GM21619 (cell line): ENCODE results near the gene TNNI2.

ENCODE experiments used
- ATAC-seq: cut with Tn5 transposase; IDR thresholded peaks from one replicate; pipeline ENCODE4 v1.9.1; 2021; ENCODE audit not compliant: unreplicated experiment

Gene TNNI2

DNA sequence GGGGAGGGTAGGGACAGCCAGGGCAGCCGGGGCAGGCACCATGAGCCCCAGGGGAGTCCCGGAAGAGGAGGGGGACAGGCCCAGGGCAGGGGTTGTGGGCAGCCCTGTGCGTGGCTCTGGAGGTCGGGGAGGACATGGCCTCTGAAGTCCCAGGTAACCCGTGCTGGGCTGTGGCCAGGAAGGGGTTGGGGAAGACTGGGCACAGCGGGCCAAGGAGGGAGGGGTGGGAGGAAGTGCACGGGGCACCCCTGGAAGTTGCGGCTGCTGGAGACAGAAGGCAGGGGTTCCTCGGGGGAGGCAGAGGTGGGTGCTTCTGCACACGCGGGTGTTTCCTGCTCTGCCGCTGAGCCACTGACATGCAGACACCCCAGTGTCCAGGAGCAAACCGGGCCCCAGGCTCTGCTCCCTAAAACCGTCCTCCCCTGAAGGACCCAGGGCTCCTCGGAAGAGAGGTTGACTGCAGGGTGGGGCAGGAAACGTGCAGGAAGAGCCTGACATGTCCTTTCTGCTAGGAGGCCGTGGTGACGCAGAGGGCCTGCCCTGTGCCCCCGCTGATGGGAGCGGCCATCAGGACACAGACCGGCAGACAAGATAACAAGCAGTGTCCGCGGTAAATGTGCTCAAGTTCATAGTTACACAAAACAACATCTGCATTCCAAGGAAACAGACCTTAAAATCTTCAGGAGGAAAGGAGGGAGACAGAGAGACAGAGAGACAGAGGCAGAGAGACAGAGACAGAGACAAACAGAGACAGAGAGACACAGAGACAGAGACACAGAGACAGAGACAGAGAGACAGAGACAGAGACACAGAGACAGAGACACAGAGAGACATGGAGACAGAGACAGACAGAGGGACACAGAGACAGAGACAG, 5.7 kb downstream of the TNNI2 start:
- ATAC-seq: no peak

DNA sequence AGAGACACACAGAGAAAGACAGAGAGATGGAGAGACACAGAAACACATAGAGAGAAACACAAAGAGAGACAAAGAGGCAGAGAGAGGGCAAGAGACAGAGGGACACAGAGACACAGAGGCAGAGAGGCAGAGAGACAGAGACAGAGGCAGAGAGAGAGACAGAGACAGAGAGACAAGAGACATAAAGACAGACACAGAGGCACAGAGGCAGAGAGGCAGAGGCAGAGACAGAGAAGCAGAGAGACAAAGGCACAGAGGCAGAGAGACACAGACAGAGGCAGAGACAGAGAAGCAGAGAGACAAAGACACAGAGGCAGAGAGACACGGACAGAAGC, 6.3 kb downstream of the TNNI2 start:
- ATAC-seq: no peak

DNA sequence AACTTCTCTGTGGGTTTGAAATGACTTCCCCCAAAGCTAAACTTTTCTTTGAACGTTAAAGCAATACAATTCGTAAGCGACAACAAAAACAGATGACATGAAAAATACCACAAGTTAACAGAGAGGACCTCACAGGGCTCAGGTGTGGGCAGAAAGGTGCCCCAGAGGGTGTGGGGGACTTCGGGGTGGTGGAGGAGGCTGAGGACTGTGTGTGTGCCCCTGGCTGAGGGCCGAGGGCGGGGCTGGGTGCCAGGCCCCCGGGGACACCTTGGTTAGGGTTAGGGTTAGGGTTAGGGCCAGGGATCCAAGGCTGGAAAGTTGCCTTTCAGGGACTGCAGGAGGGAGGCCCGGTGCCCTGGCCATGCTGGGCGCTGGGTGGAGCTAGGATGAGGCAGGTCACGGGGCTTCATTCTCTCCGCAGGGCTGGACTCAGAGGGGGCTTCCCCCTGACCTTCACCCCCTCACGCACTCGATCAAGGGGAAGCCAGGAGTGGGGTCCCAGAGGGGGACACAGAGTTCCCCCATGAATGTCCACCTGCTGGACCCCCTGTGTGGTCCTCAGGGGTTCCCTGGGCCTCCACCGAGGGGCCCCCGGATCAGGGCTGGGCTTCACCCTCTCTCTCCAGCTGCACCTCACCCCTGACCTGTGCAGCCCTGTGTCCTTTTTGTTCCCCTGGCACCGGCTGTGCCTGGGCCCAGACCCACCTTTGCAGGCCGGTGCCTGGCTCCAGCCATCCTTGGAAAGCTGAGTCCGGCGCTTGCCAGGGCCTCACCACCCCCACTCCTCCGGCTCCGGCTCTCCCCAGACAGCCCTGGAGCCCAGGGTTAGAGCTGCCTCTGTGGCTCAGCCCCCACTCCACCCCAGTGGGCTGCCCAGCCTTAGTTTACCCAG, 7.0 kb downstream of the TNNI2 start:
- ATAC-seq: no peak

DNA sequence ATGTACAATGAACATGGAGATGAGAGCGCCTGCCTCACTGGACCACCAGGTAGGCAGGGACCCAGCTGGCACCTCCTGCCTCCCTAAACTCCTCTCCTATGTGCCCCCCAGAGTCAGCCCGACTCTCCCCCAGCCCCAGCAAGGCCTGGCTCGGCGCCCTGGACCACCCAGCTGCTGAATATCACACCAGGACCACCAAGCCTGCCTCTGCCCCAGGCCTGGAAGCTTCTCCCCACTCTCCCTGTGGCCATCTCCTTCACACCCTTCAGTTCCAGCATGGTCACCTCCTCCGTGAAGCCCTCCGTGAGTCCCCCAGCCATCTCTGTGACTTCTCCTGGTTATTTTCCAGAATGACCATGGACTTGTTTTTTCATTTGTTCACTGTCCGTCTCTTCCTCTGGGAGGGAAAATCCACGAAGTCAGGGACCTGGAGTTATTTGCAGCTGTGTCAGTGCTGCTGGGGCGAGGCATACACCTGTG, 7.7 kb downstream of the TNNI2 start:
- no peak for ATAC-seq

DNA sequence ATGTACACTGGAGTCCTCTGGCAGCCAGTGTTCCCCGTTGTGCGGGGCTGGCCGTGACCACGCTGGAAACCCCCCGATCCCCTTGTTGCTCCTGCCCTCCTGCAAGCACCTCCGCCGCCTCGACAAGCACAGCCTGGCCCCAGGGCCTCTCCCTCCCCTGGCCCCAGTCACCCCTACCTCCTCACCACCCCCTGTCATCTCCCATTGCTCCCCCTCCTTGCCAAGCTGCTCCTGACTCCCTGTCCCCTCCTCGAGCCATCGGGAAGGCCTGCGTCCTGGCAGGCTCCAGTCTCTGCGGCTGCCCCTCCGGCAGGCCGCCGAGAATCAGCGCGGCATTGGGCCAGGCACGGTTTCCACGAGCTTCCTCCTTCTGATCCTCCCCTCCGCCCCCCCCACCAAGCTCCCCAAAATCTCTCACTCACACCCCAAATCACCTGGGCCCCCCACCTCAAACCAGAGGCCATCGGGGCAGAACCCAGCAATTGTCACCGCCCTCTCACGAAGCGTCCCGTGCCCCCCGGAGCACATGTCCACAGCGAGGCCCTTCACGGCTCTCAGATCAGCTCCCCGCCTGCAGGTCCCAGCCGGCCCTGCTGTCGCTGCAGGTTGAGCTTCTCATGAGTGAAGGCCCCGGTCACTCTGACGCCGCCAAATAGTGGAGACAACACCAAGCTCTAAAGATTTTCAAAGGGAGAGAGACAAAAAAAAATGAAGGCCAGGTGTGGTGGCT, 8.4 kb downstream of the TNNI2 start:
- no peak for ATAC-seq

DNA sequence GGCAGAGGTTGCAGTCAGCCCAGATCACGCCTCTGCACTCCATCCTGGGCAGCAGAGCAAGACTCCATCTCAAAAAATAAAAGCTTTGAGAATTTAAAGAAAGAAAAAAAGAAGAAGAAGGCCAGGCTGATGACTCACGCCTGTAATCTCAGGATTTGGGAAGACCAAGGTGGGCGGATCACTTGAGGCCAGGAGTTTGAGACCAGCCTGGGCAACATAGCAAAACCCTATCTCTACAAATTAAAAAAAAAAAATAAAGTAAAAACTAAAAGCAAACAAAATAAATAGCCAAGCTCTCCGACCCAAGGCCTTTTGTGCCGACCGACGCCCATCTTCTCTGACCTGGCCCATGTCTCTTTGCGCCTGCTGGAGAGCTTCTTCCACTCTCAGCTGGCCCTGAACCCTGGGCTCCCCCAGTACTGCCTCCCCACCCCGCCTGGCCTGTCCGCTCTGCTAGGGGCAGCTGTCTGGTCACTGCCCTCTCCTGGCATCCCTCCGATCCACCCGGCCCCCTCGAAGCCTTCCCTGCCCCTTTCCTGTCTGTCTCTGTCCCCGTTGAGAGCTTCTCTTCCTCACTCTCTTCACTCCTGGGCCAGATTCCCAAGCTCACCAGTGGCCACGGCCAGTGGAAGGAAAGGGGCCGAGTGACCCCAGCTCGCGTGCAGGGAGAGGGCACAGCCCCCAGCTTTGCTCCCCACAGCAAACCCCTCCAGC, 9.3 kb downstream of the TNNI2 start:
- ATAC-seq: no peak

DNA sequence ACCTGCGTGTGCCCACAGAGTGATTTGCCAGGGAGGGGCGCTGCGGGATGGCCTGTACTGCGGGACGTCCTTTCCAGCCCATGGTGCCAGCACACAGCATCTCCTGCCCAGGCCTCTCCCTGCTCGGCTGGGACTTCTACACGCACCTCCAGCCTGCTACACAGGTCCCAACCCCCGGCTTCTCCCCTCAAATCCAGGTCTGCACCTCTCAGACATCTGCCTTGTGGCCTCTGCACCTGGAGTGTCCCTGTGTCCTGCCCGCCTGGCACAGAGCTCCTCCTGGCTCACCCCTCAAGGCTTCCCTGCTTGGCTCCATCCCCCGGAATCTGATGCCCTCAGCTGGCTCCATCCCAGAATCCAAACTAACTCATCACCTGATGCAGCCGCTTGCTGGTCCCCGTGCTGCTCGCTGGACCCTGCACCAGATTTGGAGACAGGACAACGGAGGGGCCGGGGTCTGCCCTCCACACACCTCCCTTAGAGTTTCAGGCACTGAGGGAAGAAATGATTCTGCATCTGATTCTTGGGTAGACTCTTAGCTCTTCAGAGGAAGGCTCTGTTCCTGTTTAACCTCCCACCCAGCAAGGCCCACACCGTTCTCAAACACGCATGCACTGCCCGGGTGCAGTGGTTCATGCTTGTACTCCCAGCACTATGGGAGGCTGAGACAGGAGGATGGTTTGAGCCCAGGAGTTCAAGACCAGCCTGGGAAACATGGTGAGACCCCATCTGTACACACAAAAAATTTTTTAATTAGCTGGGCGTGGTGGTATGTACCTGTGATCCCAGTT, 10.1 kb downstream of the TNNI2 start:
- ATAC-seq: no peak

DNA sequence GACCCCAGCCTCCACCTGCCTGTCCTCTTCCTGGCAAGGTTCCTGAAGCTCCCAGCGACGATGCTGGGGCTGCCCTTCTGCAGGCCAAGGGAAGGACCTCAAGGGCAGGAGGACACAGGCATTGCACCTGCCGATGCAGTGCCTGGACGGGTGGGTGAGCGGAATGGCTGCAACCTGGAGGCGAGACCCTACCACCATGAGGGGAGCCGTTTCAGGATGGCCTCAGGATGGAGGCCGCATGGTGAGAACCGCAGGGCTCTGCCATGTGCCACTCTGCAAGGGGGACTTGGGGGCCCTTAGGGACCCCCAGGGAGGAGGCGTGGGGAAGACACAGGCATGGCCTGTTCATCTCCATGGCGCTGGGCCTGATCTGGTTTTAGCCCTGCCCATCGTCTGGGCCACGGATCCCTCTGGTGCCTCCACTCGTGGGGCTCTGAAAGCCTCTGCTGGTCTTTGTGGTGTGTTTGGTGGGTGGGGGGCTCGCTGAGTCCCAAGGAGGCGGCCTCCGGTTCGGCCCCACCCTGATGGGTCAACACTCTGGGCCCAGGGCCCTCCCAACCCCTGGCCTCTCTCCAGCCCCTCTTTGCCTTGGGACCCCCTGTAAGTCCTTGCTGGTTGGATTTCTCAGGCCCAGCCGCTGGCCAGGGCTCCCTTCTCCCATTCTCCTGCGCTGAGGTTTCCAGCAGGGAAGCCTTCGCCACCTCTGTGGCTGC, 12.8 kb downstream of the TNNI2 start:
- ATAC-seq: no peak

DNA sequence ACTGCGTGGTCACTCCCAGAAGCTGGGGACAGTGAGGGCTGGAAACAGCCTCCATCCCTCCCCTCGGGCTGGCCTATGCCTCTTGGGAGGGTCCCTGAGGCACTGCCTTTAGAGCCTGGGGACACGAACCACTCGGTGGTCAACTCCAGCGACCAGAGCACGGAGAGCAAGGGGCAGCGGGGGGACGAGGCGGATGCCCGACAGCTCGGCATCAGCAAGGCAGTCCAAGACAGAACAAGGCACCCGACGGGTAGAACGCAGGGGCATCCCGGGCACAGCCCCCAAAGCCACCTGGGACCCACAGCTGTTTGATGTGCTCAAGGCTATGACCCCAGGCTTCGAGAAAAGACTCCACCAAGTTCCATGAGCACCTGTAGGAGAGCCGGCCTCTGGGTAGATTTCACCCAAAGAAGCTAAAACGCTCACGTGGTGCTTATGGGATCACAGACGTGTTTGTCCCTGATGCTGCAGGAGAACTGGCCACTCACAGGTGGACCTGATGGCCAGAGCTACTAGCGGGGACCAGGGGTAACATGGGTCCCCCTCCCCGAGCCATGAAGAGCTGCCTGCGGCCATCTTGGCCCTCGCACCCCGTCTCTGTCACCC, 13.6 kb downstream of the TNNI2 start:
- ATAC-seq: no peak

DNA sequence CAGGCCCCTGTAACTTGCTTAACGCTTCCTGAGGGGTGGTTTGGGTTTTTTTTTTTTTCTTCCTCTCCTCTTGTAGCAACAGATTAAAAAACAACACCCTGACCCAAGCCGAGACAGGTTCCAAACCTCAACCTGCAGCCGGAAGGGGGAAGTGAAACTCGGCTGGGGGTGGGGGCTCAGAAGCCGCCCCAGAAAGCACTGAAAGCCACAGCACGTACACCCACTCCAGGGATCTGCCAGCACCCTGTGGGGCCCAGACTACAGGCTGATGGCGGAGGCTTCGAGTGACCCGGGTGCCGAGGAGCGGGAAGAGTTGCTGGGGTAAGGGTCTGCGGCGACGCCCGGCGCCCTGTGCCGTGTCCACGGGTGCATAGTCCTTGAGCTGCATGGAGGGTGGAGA, 14.1 kb downstream of the TNNI2 start, which contains the start of gene LSP1:
LSP1 (plus strand) TSS at position 208 of the 400 bp plus-strand sequence; CDS start at position 269, 61 bp downstream.
- ATAC-seq: peak; percentile 31

DNA sequence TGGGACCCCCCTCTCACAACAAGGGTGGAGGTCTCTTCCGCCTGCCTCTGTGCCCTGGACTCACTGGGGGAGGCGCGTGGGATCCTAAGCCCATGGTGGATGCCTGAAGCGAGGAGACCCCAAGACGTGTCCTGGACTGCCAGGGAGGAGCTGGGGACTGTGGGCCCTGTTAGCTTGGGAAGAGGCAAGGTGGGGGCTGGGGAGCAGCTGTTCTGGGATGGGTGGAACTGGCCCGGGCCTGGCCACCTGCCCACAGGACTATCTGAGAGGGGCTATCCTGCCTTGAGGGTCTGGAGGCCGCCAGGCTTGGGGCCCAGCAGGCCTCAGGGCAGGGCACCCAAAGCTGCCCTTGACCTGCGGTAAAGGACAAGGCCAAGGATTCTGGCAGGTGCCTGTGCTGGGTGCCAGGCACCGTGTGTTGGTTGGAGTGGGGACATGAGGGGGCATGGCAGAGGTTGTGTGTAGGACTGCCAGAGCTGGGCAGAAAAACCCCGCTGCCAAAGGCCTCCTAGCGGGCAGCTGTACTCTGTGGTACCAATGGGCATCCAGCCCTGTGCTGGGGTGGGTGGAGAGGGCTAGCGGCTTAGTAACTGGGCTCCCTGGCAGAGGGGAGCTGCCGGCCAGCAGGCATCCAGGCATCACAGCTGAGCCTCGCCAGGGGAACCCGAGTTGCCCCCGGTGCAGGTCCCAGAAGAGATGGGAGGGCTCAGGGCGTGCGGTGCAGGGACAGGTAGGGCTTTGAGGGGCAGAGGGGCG, 14.8 kb downstream of the TNNI2 start:
- no peak for ATAC-seq

DNA sequence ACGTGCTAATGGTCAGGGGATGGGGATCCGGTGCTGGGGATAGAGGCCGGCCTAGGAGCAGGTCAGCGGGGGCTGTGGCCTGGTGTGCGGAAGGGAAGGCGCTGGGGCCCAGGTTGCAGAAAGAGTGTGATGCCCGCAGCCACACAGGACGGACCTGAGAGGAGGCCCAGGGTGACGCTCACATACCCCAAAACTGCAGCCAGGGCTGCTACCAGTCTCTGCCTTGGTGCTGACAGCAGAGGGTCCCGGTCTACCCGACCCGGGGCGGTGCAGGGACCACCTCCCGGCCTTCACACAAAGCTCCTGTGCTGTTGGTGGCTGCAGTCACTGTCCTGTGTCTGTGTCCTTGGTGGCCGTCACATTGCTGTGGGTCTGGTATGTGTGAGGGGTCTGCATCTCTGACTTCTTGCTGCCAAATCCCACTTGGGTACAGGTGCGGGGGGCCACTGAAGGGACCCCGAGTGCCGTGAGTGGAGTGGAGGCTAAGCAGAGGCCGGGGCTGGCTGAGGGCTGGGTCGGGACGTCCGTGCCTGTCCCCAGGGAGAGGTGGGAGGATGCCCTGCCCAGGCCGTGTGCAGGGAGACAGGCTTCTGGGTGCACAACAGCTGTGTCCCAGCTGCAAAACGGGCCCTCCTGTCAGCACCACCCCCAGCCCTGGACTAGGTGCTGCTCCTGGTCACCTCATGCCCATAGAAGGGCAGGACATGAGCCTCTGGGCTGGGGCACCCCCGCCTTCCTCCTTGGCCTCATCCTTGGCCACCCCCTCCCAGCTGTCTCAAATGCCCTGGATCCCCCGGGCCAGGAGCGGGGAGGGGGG, 15.6 kb downstream of the TNNI2 start:
- peak; percentile 29 for ATAC-seq

DNA sequence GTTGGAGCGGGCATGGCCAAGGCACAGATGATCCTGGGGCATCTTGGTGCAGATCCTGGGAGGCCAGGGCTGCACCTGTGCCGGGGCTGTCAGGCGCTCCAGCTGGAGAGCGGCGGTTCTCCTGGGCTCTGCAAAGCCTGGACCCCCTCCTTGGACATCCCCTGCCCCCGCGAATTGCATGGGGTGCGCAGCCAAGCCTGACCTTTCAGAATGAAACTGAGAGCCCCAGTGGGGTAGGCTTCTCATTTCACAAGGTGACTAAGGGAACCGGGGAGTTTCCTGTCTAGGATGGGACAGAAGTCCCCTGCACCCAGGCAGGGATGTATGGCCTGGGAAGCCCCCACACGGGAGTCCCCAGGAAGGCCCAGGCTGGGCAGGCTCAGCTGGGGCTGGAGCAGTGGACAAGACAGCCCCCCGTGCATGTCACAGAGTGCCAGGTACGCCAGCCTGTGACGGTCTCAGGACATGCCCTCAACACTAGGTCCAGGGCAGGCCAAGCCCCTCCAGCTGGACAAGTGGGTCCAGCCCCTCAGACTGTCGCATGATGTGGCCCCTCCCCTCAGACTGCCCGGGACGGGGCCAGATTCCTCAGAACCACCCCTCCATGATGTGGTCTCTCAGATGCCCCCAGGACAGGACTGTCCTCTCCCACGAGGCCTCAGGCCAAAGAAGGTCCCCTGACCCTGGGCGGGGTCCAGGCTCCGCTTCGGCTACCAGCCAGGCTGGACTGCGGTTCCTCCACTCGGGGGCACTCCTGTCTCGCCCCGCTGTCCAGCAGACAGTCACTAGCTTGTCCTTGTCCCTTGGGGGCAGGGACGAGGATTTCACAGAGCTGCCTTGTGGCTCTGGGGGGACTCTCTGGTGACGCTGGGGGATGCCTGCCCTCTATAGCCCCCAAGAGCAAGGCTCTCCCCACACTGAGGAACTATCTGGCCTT, 16.4 kb downstream of the TNNI2 start:
- ATAC-seq: peak; percentile 34

DNA sequence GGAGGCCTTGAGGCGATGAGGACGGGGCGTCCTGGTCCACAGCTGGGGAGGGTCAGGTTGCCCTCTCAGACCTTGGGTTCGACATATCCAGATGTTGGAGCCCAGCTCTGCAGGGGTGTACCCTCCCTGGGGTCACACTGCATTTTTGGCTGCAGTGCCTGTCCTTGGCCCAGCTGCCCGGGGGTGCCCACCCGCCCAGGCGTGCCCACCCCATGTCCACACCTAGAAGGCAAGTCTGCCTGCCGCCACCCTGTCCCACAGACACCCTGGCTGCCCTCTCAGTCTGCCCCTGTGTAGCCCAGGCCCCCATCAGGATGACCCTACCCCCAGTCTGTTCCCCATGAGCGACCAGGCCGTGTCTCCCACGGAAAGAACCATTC, 17.1 kb downstream of the TNNI2 start:
- no peak for ATAC-seq

DNA sequence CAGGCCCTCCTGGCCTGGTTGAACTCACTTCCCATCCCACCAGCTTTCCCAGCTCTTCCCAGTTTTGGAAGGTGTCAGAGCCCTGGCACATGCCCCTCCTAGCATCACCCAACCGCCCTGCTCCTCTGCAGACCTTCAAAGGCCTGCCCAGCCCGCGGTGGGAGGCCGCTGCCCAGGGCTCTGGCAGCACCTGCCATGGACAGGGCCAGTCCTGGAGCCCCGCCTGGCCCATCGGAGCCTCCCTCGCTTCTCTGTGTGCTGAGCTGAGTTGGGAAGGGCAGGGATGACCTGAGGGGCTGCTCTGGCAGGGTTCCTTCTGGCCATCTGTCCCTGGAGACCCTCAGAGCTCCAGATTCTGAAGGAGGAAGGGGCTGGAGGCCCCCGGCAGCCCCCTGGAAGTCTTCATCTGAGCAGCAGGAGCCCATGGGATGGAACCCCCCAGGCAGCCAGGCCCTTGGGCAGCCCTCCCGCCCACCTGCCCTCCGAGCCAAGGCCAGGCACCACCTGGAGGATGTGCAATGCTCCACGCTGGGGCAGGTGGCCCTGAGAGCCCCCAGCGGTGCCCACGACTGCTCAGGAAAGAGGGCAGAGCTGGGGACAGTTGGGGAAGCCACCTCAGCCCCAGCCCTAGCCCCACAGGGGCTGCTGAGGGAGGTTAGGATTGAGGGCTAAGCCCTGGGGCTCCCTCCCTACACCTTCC, 17.7 kb downstream of the TNNI2 start:
- no peak for ATAC-seq

DNA sequence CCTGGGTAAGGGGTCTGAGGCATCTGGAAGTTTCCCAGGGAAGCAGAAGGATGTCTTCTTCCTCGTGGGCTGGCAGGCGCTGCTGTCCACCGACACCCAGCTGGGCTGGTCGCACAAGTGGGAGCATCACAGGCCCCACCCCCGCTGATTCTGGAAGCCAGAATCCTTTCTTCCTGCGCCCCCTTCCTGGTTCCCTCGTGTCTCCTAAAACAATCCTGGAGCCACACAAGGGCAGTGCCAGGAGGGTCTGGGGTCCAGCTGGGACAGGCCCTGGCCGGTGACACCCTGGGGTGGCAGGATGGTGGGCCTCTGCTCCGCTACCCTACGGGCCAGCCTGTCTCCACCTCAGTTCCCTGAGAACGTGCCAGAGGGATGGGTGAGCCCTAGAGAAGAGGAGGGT, 18.3 kb downstream of the TNNI2 start:
- no peak for ATAC-seq
